ENCODE data around the gene C1QL1. TPM values are rescaled to one million over a fixed set of nuclear protein-coding genes. Genes with fewer than 3 reads are reported as not detected.
A peak's percentile ranks its signal among the peaks of the same experiment; 100 is the strongest.

The C1QL1 gene
- total and polyA plus RNA-seq, 9 of the 15 experiments (the other 6 are each of a cell fraction or from before 2014, with no cell fraction given): 0.07 to 0.12 (median 0.09) TPM; not detected in 6

DNA sequence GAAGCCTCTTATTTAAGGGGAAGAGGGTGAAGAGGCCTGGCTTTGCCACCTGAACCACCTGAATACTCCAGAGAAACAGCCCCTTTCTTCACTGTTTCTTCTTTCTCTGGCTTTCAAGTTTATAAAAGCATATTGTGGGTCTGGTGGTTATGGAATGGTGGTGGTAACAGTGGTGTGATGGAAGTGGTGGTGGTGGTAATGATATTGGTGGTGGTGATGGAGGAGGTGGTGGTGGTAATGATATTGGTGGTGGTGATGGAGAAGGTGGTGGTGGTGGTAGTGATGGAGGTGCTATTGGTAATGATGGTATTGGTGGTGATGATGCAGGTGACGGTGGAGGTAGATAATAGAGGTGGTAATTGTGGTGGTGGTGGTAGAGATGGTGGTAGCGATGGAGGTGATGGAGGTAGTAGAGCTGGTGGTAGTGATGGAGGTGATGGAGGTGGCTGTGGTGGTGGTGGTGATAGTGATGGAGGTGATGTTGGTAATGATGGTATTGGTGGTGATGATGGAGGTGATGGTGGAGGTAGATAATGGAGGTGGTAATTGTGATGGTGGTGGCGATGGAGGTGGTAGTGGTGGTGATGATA, 14.1 kb upstream of the C1QL1 start:
- no peaks in the 10 kb centered on the region for H3K79me2 ChIP-seq (ENCODE audit: control insufficient read depth, insufficient read depth, low read length)
- H3K9ac ChIP-seq (ENCODE audit: insufficient read depth in 1 of 2, low read depth in 2 of 2, low read length in 2 of 2): no peak overlapping the region
- TF ChIP-seq STAT5A (IDR thresholded peaks at IDR 0.05; ENCODE audit: borderline replicate concordance, low read length) (no peak), NKRF (IDR thresholded peaks at IDR 0.05; ENCODE audit: borderline replicate concordance) (0 out of 2 replicates have a peak, but pooled peaks have one; percentile 18), ZNF507 (tag; conservative IDR thresholded peaks at IDR 0.05) (no peak), ZFX (CRISPR knock-in tag; IDR thresholded peaks at IDR 0.05) (no peak), RHOXF2B (CRISPR knock-in tag; conservative IDR thresholded peaks at IDR 0.05) (no peak), FOSL1 (tag; conservative IDR thresholded peaks at IDR 0.05) (no peak), POLR2G (IDR thresholded peaks at IDR 0.05; ENCODE audit: low read depth, low read length) (no peak), PHF8 (IDR thresholded peaks at IDR 0.05; ENCODE audit: borderline replicate concordance, low read length) (no peak), PHTF2 (CRISPR knock-in tag; IDR thresholded peaks at IDR 0.05) (no peak)
- no peak for ATAC-seq
- H3K4me1 ChIP-seq (replicated peaks in 1 of 2; ENCODE audit: control insufficient read depth in 2 of 2, insufficient read depth in 2 of 2, low read length in 2 of 2): peaks cover 3 to 8% of the 10 kb centered on the region in 2 experiments; a peak in 4 of 5 replicates
- H3K27me3 ChIP-seq (ENCODE audit: control insufficient read depth in 2 of 2, insufficient read depth in 2 of 2, low read length in 2 of 2): peaks cover 23 to 61% of the 10 kb centered on the region in 2 experiments
- peaks cover 8% of the 10 kb centered on the region; the same call in 1 of the 2 replicates for H4K20me1 ChIP-seq (replicated peaks; ENCODE audit: control insufficient read depth, insufficient read depth, low read length)
- DNase-seq (ENCODE audit: extremely low read depth in 1 of 4, low spot score in 3 of 4): no peak
- no peaks in the 10 kb centered on the region for H3K36me3 ChIP-seq (ENCODE audit: control insufficient read depth, insufficient read depth, low read length)
- ChIA-PET POLR2A (no interaction called here), CTCF (ENCODE audit: low intra/inter-chr PET ratio) (no interaction called here)
- FAIRE-seq: no peak
- H3K9me3 ChIP-seq (replicated peaks; ENCODE audit: control insufficient read depth, insufficient read depth, low read depth, low read length): no peaks in the 10 kb centered on the region
- H2AFZ ChIP-seq (ENCODE audit: low read depth, low read length): no peak overlapping the region
- H3K9me1 ChIP-seq (ENCODE audit: control insufficient read depth, insufficient read depth, low read length): no peaks in the 10 kb centered on the region
- no peak overlapping the region for H3K4me3 ChIP-seq
- WGBS (ENCODE audit: insufficient coverage, low coverage, missing lambda C conversion rate): 5% methylated on average over 3 of the region's 3 CpGs
- intact Hi-C loops (cut with micrococcal nuclease): no loop called here
- no TSS peak for BruUV-seq (replicated peaks)
- no peak overlapping the region for H3K27ac ChIP-seq (ENCODE audit: extremely low read depth, low read depth, low read length)
- in situ Hi-C loops (cut with MboI): no loop called here
- no peak overlapping the region for H3K4me2 ChIP-seq (ENCODE audit: insufficient read depth, low read length)

All from K562 (cell line).